Large intestine (tissue), 3 donors: ENCODE measurements around the gene VCAN. TPM values are rescaled to one million over a fixed set of nuclear protein-coding genes. Genes with fewer than 3 reads are reported as not detected.

Experiments used
- DNase-seq, 2 donors: peaks; one replicate each; pipeline versions ENCODE4 v3.0.0 to v3.0.0-alpha.2; 2013
- H3K27ac ChIP-seq: one replicate; pipeline ENCODE4 v1.5.1; 2013; ENCODE audit warnings: low read length
- H3K27me3 ChIP-seq: 2 replicates; pipeline ENCODE4 v1.6.1; 2013; ENCODE audit warnings: low read length; ENCODE audit not compliant: control insufficient read depth, insufficient read depth
- H3K36me3 ChIP-seq: 2 replicates; pipeline ENCODE4 v1.6.1; 2013; ENCODE audit warnings: low read length; ENCODE audit not compliant: control insufficient read depth, insufficient read depth
- H3K4me1 ChIP-seq: one replicate; pipeline ENCODE4 v1.6.1; 2013; ENCODE audit warnings: low read length; ENCODE audit not compliant: control insufficient read depth, insufficient read depth
- H3K4me3 ChIP-seq: one replicate; pipeline ENCODE4 v1.5.1; 2013; ENCODE audit warnings: low read length
- H3K9me3 ChIP-seq: one replicate; pipeline ENCODE4 v1.6.1; 2013; ENCODE audit warnings: mild to moderate bottlenecking, low read depth, low read length, moderate library complexity; ENCODE audit not compliant: control insufficient read depth
- whole genome bisulfite sequencing: methylation state at CpG from one replicate; pipeline ENCODE4 v1.1.5; 2013; ENCODE audit warnings: low lambda C conversion rate; ENCODE audit not compliant: insufficient coverage; 5-methylcytosine and 5-hydroxymethylcytosine counted together
- polyA plus RNA-seq: library from polyadenylated mRNA; unstranded; fragments of 120-200 nt; gene quantifications from one replicate; pipeline ENCODE4 v1.2.1, GENCODE V29; 2013

VCAN gene
- polyA plus RNA-seq, 1 donor = 82.7 TPM

GRCh38 chr5:83464261-83464660 is 7.3 kb upstream of the VCAN start:
- DNase-seq = peak in 1 of 2 donors; percentile 47
- Histone ChIP-seq H3K27me3 (no peaks in the 10 kb centered on the region), H3K9me3 (no peaks in the 10 kb centered on the region), H3K36me3 (no peaks in the 10 kb centered on the region), H3K4me1 (peaks cover 11% of the 10 kb centered on the region), H3K4me3 (no peak overlapping the region), H3K27ac (no peak overlapping the region)
- WGBS = no CpG with 5 or more reads among the region's 3 CpGs

GRCh38 chr5:83467371-83468035 is 4.0 kb upstream of the VCAN start:
- WGBS = 77% methylated on average over 5 of the region's 9 CpGs
- peaks cover 16% of the 10 kb centered on the region for H3K27me3 ChIP-seq
- no peak overlapping the region for H3K27ac ChIP-seq
- no peak overlapping the region for H3K4me3 ChIP-seq
- no peak for DNase-seq
- peaks cover 26% of the 10 kb centered on the region for H3K4me1 ChIP-seq
- H3K9me3 ChIP-seq = peaks cover 2% of the 10 kb centered on the region
- no peaks in the 10 kb centered on the region for H3K36me3 ChIP-seq

- Histone ChIP-seq H3K4me1 (peaks cover 30% of the 10 kb centered on the region), H3K4me3 (no peak overlapping the region), H3K36me3 (no peaks in the 10 kb centered on the region), H3K27ac (no peak overlapping the region), H3K9me3 (peaks cover 3% of the 10 kb centered on the region), H3K27me3 (peaks cover 25% of the 10 kb centered on the region)
- no peak for DNase-seq
These were observed 2.5 kb upstream of the VCAN start for GRCh38 chr5:83469075-83469474.

GRCh38 chr5:83470526-83471404 is 779 bp upstream of the VCAN start:
- DNase-seq = peak in 1 of 2 donors; percentile 58
- 6% methylated on average over 3 of the region's 15 CpGs for WGBS
- H3K27ac ChIP-seq = peak overlapping the region; percentile 37
- peaks cover 3% of the 10 kb centered on the region for H3K9me3 ChIP-seq
- H3K4me1 ChIP-seq = peaks cover 32% of the 10 kb centered on the region
- peak overlapping the region; percentile 48 for H3K4me3 ChIP-seq
- H3K36me3 ChIP-seq = no peaks in the 10 kb centered on the region
- H3K27me3 ChIP-seq = peaks cover 27% of the 10 kb centered on the region

GRCh38 chr5:83472213-83472507 is 616 bp downstream of the VCAN start:
- H3K9me3 ChIP-seq = peaks cover 3% of the 10 kb centered on the region
- H3K36me3 ChIP-seq = no peaks in the 10 kb centered on the region
- H3K27me3 ChIP-seq = peaks cover 27% of the 10 kb centered on the region
- peak overlapping the region; percentile 48 for H3K4me3 ChIP-seq
- peak overlapping the region; percentile 50 for H3K27ac ChIP-seq
- peaks cover 34% of the 10 kb centered on the region for H3K4me1 ChIP-seq
- WGBS = 0% methylated on average over 1 of the region's 5 CpGs
- no peak for DNase-seq

GRCh38 chr5:83472508-83473345 is 1.2 kb downstream of the VCAN start:
- no CpG with 5 or more reads among the region's 54 CpGs for WGBS
- H3K27me3 ChIP-seq = peaks cover 27% of the 10 kb centered on the region

GRCh38 chr5:83473346-83474160 is 2.0 kb downstream of the VCAN start:
- Histone ChIP-seq H3K4me1 (peaks cover 34% of the 10 kb centered on the region), H3K27me3 (peaks cover 27% of the 10 kb centered on the region), H3K27ac (peak overlapping the region; percentile 62), H3K4me3 (peak overlapping the region; percentile 48), H3K9me3 (peaks cover 3% of the 10 kb centered on the region), H3K36me3 (no peaks in the 10 kb centered on the region)
- 0% methylated on average over 2 of the region's 42 CpGs for WGBS
- DNase-seq = peak; percentile 93 to 96

More at GRCh38 chr5:83472508-83473345, 1.2 kb downstream of the VCAN start:
- H3K27ac ChIP-seq = peak overlapping the region; percentile 50
- DNase-seq = no peak
- H3K36me3 ChIP-seq = no peaks in the 10 kb centered on the region
- H3K4me3 ChIP-seq = peak overlapping the region; percentile 48
- peaks cover 3% of the 10 kb centered on the region for H3K9me3 ChIP-seq
- H3K4me1 ChIP-seq = peaks cover 34% of the 10 kb centered on the region

GRCh38 chr5:83474161-83474796 is 2.7 kb downstream of the VCAN start:
- peaks cover 34% of the 10 kb centered on the region for H3K4me1 ChIP-seq
- peaks cover 3% of the 10 kb centered on the region for H3K9me3 ChIP-seq
- no peaks in the 10 kb centered on the region for H3K36me3 ChIP-seq
- DNase-seq = peak; percentile 59 to 82
- peak overlapping the region; percentile 62 for H3K27ac ChIP-seq
- H3K27me3 ChIP-seq = peaks cover 27% of the 10 kb centered on the region
- H3K4me3 ChIP-seq = peak overlapping the region; percentile 48
- 0% methylated on average over 6 of the region's 46 CpGs for whole genome bisulfite sequencing

- DNase-seq = peak in 1 of 2 donors; percentile 33
- Histone ChIP-seq H3K9me3 (peaks cover 3% of the 10 kb centered on the region), H3K4me3 (peak overlapping the region; percentile 48), H3K27ac (peak overlapping the region; percentile 62), H3K27me3 (peaks cover 27% of the 10 kb centered on the region), H3K4me1 (peaks cover 34% of the 10 kb centered on the region), H3K36me3 (no peaks in the 10 kb centered on the region)
- WGBS = 19% methylated on average over 3 of the region's 8 CpGs
These were observed 3.4 kb downstream of the VCAN start for GRCh38 chr5:83474991-83475390.
